ENCODE measurements around the gene TFCP2L1.
"Not testable (repeated sequence)": the region's sequence is repeated elsewhere in the genome, so short reads cannot be mapped to it uniquely, and the experiment has no call there.

The TFCP2L1 gene

GRCh38 chr2:121231385-121232000 is 53.5 kb downstream of the TFCP2L1 start:
- Histone ChIP-seq H3K36me3 (ENCODE audit: control insufficient read depth, insufficient read depth, low read length) (no peaks in the 10 kb centered on the region), H3K4me1 (ENCODE audit: control insufficient read depth, insufficient read depth, low read length, poor library complexity, severe bottlenecking) (no peaks in the 10 kb centered on the region), H3K27ac (ENCODE audit: insufficient read depth, low read length, poor library complexity, severe bottlenecking) (no peak overlapping the region), H3K27me3 (replicated peaks; ENCODE audit: control insufficient read depth, insufficient read depth, low read length, poor library complexity, severe bottlenecking) (no peaks in the 10 kb centered on the region), H3K9me3 (ENCODE audit: control insufficient read depth, low read length) (no peaks in the 10 kb centered on the region), H3K4me3 (ENCODE audit: insufficient read depth, low read depth, low read length, poor library complexity, severe bottlenecking) (no peak overlapping the region)
- no peak for DNase-seq

GRCh38 chr2:121228521-121228920 is 56.5 kb downstream of the TFCP2L1 start:
- Histone ChIP-seq H3K27ac (ENCODE audit: insufficient read depth, low read length, poor library complexity, severe bottlenecking) (no peak overlapping the region), H3K4me1 (ENCODE audit: control insufficient read depth, insufficient read depth, low read length, poor library complexity, severe bottlenecking) (no peaks in the 10 kb centered on the region), H3K9me3 (ENCODE audit: control insufficient read depth, low read length) (no peaks in the 10 kb centered on the region), H3K4me3 (ENCODE audit: insufficient read depth, low read depth, low read length, poor library complexity, severe bottlenecking) (no peak overlapping the region), H3K36me3 (ENCODE audit: control insufficient read depth, insufficient read depth, low read length) (no peaks in the 10 kb centered on the region), H3K27me3 (replicated peaks; ENCODE audit: control insufficient read depth, insufficient read depth, low read length, poor library complexity, severe bottlenecking) (no peaks in the 10 kb centered on the region)
- DNase-seq, result no peak

DNA sequence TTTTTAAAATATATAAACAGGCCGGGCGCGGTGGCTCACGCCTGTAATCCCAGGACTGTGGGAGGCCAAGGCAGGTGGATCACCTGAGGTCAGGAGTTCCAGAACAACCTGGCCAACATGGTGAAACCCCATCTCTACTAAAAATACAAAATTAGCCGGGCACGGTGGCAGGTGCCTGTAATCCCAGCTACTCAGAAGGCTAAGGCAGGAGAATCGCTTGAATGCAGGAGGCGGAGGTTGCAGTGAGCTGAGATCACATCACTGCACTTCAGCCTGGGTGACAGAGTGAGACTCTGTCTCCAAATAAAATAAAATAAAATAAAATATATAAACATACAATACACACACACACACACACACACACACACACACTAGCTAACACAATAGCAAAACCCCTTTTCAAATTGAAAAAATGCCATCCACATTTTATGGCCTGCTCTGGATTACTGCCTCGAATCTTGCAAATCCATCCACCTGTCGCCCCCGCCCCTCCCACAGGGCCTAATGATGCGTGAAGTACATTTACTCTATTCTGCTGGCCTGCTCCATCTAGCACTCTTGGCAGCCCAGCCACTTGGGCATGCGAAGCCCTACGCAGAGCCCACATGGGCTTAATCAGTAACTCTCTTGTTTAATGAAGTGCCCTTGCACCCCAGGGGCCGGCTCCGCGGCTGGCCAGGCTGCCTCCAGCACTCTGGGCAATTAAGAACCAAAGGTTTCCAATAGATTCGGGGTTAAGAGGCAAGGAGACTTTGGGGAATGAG is 57.4 kb downstream of the TFCP2L1 start:
- H3K4me3 ChIP-seq (ENCODE audit: insufficient read depth, low read depth, low read length, poor library complexity, severe bottlenecking); H3K27me3 ChIP-seq (replicated peaks; ENCODE audit: control insufficient read depth, insufficient read depth, low read length, poor library complexity, severe bottlenecking); H3K36me3 ChIP-seq (ENCODE audit: control insufficient read depth, insufficient read depth, low read length); DNase-seq; H3K4me1 ChIP-seq (ENCODE audit: control insufficient read depth, insufficient read depth, low read length, poor library complexity, severe bottlenecking); H3K27ac ChIP-seq (ENCODE audit: insufficient read depth, low read length, poor library complexity, severe bottlenecking); H3K9me3 ChIP-seq (ENCODE audit: control insufficient read depth, low read length): not testable (repeated sequence)

- not testable (repeated sequence) for H3K9me3 ChIP-seq (ENCODE audit: control insufficient read depth, low read length); DNase-seq; H3K27ac ChIP-seq (ENCODE audit: insufficient read depth, low read length, poor library complexity, severe bottlenecking); H3K4me1 ChIP-seq (ENCODE audit: control insufficient read depth, insufficient read depth, low read length, poor library complexity, severe bottlenecking); H3K36me3 ChIP-seq (ENCODE audit: control insufficient read depth, insufficient read depth, low read length); H3K27me3 ChIP-seq (replicated peaks; ENCODE audit: control insufficient read depth, insufficient read depth, low read length, poor library complexity, severe bottlenecking); H3K4me3 ChIP-seq (ENCODE audit: insufficient read depth, low read depth, low read length, poor library complexity, severe bottlenecking)
These were observed 59.3 kb downstream of the TFCP2L1 start for GRCh38 chr2:121225681-121226080.

DNA sequence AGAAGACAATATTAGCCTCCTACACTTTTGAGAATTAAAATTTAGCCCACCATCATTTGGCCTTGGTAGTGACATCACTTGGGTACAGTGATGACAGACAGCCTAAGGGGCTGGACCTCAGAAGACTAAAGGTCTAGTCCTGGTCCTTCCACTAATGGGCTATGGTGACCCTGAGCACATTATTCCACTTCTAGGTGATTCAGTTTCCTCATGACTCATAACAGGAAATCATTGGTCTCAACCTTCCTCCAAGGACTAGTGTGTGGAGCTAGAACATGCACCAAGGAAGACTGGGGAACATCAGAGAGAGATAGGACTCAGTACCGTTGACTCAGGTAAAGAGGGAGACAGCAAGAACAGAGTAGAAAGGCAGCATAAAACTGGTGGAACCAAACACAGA is 64.0 kb downstream of the TFCP2L1 start:
- Histone ChIP-seq H3K4me1 (ENCODE audit: control insufficient read depth, insufficient read depth, low read length, poor library complexity, severe bottlenecking) (no peaks in the 10 kb centered on the region), H3K4me3 (ENCODE audit: insufficient read depth, low read depth, low read length, poor library complexity, severe bottlenecking) (no peak overlapping the region), H3K36me3 (ENCODE audit: control insufficient read depth, insufficient read depth, low read length) (no peaks in the 10 kb centered on the region), H3K27me3 (replicated peaks; ENCODE audit: control insufficient read depth, insufficient read depth, low read length, poor library complexity, severe bottlenecking) (no peaks in the 10 kb centered on the region), H3K27ac (ENCODE audit: insufficient read depth, low read length, poor library complexity, severe bottlenecking) (no peak overlapping the region), H3K9me3 (ENCODE audit: control insufficient read depth, low read length) (no peaks in the 10 kb centered on the region)
- no peak for DNase-seq

- H3K9me3 ChIP-seq (ENCODE audit: control insufficient read depth, low read length), result no peaks in the 10 kb centered on the region
- H3K36me3 ChIP-seq (ENCODE audit: control insufficient read depth, insufficient read depth, low read length), result no peaks in the 10 kb centered on the region
- no peaks in the 10 kb centered on the region for H3K4me1 ChIP-seq (ENCODE audit: control insufficient read depth, insufficient read depth, low read length, poor library complexity, severe bottlenecking)
- H3K27me3 ChIP-seq (replicated peaks; ENCODE audit: control insufficient read depth, insufficient read depth, low read length, poor library complexity, severe bottlenecking), result no peaks in the 10 kb centered on the region
- no peak overlapping the region for H3K4me3 ChIP-seq (ENCODE audit: insufficient read depth, low read depth, low read length, poor library complexity, severe bottlenecking)
- no peak overlapping the region for H3K27ac ChIP-seq (ENCODE audit: insufficient read depth, low read length, poor library complexity, severe bottlenecking)
- DNase-seq, result no peak
These were observed 65.1 kb downstream of the TFCP2L1 start for GRCh38 chr2:121219866-121220265.

DNA sequence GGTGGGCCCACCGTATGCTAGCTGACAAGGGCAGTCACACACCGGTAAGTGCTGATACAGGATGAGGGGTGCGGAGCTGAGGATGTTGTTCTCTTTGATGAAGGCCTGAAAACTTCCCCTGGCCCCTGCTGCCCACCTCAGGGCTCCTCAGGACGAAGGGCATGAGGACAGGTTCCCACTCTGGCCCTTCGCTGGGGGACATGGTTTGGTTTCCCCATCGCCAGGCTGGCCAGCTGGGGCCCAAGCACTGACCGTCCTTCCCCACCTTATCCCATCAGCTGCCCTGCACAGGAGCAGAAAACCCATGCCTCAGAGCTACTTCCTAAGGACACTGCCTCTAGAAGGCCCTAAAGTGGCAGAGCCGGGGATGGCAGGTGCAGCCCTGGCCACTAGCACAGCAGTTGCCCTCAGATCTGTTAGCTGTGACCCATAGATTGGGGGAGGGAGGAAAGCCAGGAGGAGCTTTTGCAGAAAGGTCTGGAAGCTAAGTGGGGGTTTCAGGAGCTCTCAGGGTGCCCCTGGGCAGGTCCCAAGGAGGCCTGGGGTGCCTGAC is 66.5 kb downstream of the TFCP2L1 start:
- H3K36me3 ChIP-seq (ENCODE audit: control insufficient read depth, insufficient read depth, low read length), result no peaks in the 10 kb centered on the region
- no peaks in the 10 kb centered on the region for H3K9me3 ChIP-seq (ENCODE audit: control insufficient read depth, low read length)
- no peak for DNase-seq
- no peak overlapping the region for H3K4me3 ChIP-seq (ENCODE audit: insufficient read depth, low read depth, low read length, poor library complexity, severe bottlenecking)
- H3K27ac ChIP-seq (ENCODE audit: insufficient read depth, low read length, poor library complexity, severe bottlenecking), result no peak overlapping the region
- no peaks in the 10 kb centered on the region for H3K4me1 ChIP-seq (ENCODE audit: control insufficient read depth, insufficient read depth, low read length, poor library complexity, severe bottlenecking)
- no peaks in the 10 kb centered on the region for H3K27me3 ChIP-seq (replicated peaks; ENCODE audit: control insufficient read depth, insufficient read depth, low read length, poor library complexity, severe bottlenecking)

- Histone ChIP-seq H3K9me3 (ENCODE audit: control insufficient read depth, low read length) (no peaks in the 10 kb centered on the region), H3K36me3 (ENCODE audit: control insufficient read depth, insufficient read depth, low read length) (no peaks in the 10 kb centered on the region), H3K4me1 (ENCODE audit: control insufficient read depth, insufficient read depth, low read length, poor library complexity, severe bottlenecking) (no peaks in the 10 kb centered on the region), H3K4me3 (ENCODE audit: insufficient read depth, low read depth, low read length, poor library complexity, severe bottlenecking) (no peak overlapping the region), H3K27ac (ENCODE audit: insufficient read depth, low read length, poor library complexity, severe bottlenecking) (no peak overlapping the region), H3K27me3 (replicated peaks; ENCODE audit: control insufficient read depth, insufficient read depth, low read length, poor library complexity, severe bottlenecking) (no peaks in the 10 kb centered on the region)
- no peak for DNase-seq
These were observed 67.4 kb downstream of the TFCP2L1 start for GRCh38 chr2:121217627-121218026.

- H3K27me3 ChIP-seq (replicated peaks; ENCODE audit: control insufficient read depth, insufficient read depth, low read length, poor library complexity, severe bottlenecking), result no peaks in the 10 kb centered on the region
- H3K27ac ChIP-seq (ENCODE audit: insufficient read depth, low read length, poor library complexity, severe bottlenecking), result no peak overlapping the region
- no peak for DNase-seq
- no peaks in the 10 kb centered on the region for H3K36me3 ChIP-seq (ENCODE audit: control insufficient read depth, insufficient read depth, low read length)
- no peaks in the 10 kb centered on the region for H3K9me3 ChIP-seq (ENCODE audit: control insufficient read depth, low read length)
- H3K4me1 ChIP-seq (ENCODE audit: control insufficient read depth, insufficient read depth, low read length, poor library complexity, severe bottlenecking), result no peaks in the 10 kb centered on the region
- H3K4me3 ChIP-seq (ENCODE audit: insufficient read depth, low read depth, low read length, poor library complexity, severe bottlenecking), result no peak overlapping the region
These were observed 70.7 kb downstream of the TFCP2L1 start for GRCh38 chr2:121214296-121214695.

DNA sequence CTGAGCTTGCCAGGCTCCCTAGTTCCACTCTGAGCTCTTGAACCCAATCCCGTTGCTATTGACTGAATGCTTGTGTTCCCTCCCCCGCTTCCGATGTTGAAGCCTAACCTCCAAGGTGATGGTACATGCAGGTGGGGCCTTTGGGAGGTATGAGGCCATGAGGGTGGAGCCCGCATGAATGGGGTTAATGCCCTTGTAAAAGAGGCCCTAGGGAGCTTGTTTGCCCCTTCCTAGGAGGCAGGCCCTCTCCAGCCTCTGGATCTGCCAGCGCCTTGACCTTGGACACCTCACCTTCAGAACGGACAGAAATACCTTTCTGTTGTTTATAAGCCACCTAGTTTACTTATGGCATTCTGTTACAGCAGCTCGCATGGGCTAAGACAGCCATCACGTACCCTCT is 71.6 kb downstream of the TFCP2L1 start:
- no peak for DNase-seq
- Histone ChIP-seq H3K27me3 (replicated peaks; ENCODE audit: control insufficient read depth, insufficient read depth, low read length, poor library complexity, severe bottlenecking) (no peaks in the 10 kb centered on the region), H3K27ac (ENCODE audit: insufficient read depth, low read length, poor library complexity, severe bottlenecking) (no peak overlapping the region)

More for the DNA sequence above, 71.6 kb downstream of the TFCP2L1 start:
- H3K36me3 ChIP-seq (ENCODE audit: control insufficient read depth, insufficient read depth, low read length), result no peaks in the 10 kb centered on the region
- H3K4me3 ChIP-seq (ENCODE audit: insufficient read depth, low read depth, low read length, poor library complexity, severe bottlenecking), result no peak overlapping the region
- no peaks in the 10 kb centered on the region for H3K9me3 ChIP-seq (ENCODE audit: control insufficient read depth, low read length)
- no peaks in the 10 kb centered on the region for H3K4me1 ChIP-seq (ENCODE audit: control insufficient read depth, insufficient read depth, low read length, poor library complexity, severe bottlenecking)

All from effector memory CD4-positive, alpha-beta T cell (primary cell).